ENCODE measurements around the gene GNG2. TPM values are rescaled to one million over a fixed set of nuclear protein-coding genes. Genes with fewer than 3 reads are reported as not detected.

The GNG2 gene
- total and polyA plus RNA-seq, 9 of the 15 experiments (the other 6 are each of a cell fraction or from before 2014, with no cell fraction given) = 0.18 TPM; not detected in 8

DNA sequence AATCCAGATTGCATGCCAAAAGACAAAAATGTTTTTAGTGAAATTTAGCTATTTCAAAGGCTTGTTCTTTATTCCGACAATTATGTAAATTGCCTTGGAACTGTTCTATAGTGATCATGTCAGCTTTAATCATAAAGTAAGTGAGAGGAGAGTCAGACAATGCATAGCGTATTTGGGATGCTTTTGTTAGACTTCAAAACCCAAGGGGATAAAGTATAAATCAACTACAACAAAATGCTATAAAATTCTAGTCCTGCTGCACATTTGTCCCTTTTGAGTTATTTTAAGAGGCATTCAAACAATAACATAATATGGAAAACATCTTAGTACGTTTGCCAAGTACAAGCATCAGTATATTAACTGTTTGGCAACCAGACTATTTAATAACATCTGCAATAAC, 140.3 kb downstream of the GNG2 start:
- TF ChIP-seq, protein P1, sequence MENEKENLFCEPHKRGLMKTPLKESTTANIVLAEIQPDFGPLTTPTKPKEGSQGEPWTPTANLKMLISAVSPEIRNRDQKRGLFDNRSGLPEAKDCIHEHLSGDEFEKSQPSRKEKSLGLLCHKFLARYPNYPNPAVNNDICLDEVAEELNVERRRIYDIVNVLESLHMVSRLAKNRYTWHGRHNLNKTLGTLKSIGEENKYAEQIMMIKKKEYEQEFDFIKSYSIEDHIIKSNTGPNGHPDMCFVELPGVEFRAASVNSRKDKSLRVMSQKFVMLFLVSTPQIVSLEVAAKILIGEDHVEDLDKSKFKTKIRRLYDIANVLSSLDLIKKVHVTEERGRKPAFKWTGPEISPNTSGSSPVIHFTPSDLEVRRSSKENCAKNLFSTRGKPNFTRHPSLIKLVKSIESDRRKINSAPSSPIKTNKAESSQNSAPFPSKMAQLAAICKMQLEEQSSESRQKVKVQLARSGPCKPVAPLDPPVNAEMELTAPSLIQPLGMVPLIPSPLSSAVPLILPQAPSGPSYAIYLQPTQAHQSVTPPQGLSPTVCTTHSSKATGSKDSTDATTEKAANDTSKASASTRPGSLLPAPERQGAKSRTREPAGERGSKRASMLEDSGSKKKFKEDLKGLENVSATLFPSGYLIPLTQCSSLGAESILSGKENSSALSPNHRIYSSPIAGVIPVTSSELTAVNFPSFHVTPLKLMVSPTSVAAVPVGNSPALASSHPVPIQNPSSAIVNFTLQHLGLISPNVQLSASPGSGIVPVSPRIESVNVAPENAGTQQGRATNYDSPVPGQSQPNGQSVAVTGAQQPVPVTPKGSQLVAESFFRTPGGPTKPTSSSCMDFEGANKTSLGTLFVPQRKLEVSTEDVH (IDR thresholded peaks at IDR 0.05; ENCODE audit: low read depth, partially characterized antibody) = no peak
- TF ChIP-seq MAFF (IDR thresholded peaks at IDR 0.05; ENCODE audit: low read length) = no peak
- no peak for TF ChIP-seq ASH1L (IDR thresholded peaks at IDR 0.05; ENCODE audit: borderline replicate concordance, low read depth, partially characterized antibody)
- no peak for TF ChIP-seq MECOM (CRISPR knock-in tag; IDR thresholded peaks at IDR 0.05)
- no peak for TF ChIP-seq TBP (optimal IDR thresholded peaks at IDR 0.05; ENCODE audit: low read depth, low read length)
- no peak for TF ChIP-seq ZNF696 (CRISPR knock-in tag; conservative IDR thresholded peaks at IDR 0.05)
- TF ChIP-seq, protein P2, sequence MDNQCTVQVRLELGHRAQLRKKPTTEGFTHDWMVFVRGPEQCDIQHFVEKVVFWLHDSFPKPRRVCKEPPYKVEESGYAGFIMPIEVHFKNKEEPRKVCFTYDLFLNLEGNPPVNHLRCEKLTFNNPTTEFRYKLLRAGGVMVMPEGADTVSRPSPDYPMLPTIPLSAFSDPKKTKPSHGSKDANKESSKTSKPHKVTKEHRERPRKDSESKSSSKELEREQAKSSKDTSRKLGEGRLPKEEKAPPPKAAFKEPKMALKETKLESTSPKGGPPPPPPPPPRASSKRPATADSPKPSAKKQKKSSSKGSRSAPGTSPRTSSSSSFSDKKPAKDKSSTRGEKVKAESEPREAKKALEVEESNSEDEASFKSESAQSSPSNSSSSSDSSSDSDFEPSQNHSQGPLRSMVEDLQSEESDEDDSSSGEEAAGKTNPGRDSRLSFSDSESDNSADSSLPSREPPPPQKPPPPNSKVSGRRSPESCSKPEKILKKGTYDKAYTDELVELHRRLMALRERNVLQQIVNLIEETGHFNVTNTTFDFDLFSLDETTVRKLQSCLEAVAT (IDR thresholded peaks at IDR 0.05) = no peak
- DNase-seq (ENCODE audit: extremely low read depth in 1 of 4, low spot score in 3 of 4) (no peak), ATAC-seq (no peak), FAIRE-seq (no peak)
- Histone ChIP-seq H3K4me2 (ENCODE audit: insufficient read depth, low read length) (no peak overlapping the region), H3K4me3 (no peak overlapping the region), H3K27me3 (ENCODE audit: control insufficient read depth in 2 of 2, insufficient read depth in 2 of 2, low read length in 2 of 2) (no peaks in the 10 kb centered on the region), H3K36me3 (ENCODE audit: control insufficient read depth, insufficient read depth, low read length) (peaks cover 93% of the 10 kb centered on the region), H3K9me3 (replicated peaks; ENCODE audit: control insufficient read depth, insufficient read depth, low read depth, low read length) (no peaks in the 10 kb centered on the region), H3K9ac (ENCODE audit: insufficient read depth in 1 of 2, low read depth in 2 of 2, low read length in 2 of 2) (no peak overlapping the region), H3K4me1 (replicated peaks in 1 of 2; ENCODE audit: control insufficient read depth in 2 of 2, insufficient read depth in 2 of 2, low read length in 2 of 2) (no peaks in the 10 kb centered on the region), H3K27ac (ENCODE audit: extremely low read depth, low read depth, low read length) (no peak overlapping the region), H2AFZ (ENCODE audit: low read depth, low read length) (no peak overlapping the region), H3K9me1 (ENCODE audit: control insufficient read depth, insufficient read depth, low read length) (no peaks in the 10 kb centered on the region), H3K79me2 (ENCODE audit: control insufficient read depth, insufficient read depth, low read length) (no peaks in the 10 kb centered on the region), H4K20me1 (replicated peaks; ENCODE audit: control insufficient read depth, insufficient read depth, low read length) (no peaks in the 10 kb centered on the region)
- POLR2A ChIA-PET = no interaction called here
- no TSS peak for BruUV-seq (replicated peaks)
- CTCF ChIA-PET (ENCODE audit: low intra/inter-chr PET ratio) = no interaction called here
- in situ Hi-C loops (cut with MboI) = no loop called here
- intact Hi-C loops (cut with micrococcal nuclease) = no loop called here
- 94% methylated on average over 3 of the region's 3 CpGs for WGBS (ENCODE audit: insufficient coverage, low coverage, missing lambda C conversion rate)
